KMS-11 (cell line): Measurements from ENCODE around the gene PSTPIP2.
A peak's percentile ranks its signal among the peaks of the same experiment; 100 is the strongest.

Experiments used
- H2AFZ ChIP-seq: fragments of 200-600 bp; sonication (generic); 2 replicates; pipeline ENCODE4 v1.6.1; 2016; ENCODE audit warnings: antibody characterized with exemption, mixed run types, low read depth
- H3K27ac ChIP-seq: fragments of 200-600 bp; sonication (generic); 2 replicates; pipeline ENCODE4 v1.6.1; 2016; ENCODE audit warnings: mild to moderate bottlenecking, mixed run types
- H3K27me3 ChIP-seq: fragments of 200-600 bp; sonication (generic); 2 replicates; pipeline ENCODE4 v1.6.1; 2017; ENCODE audit warnings: mild to moderate bottlenecking, low read depth, mixed run types, moderate library complexity; ENCODE audit not compliant: insufficient read depth
- H3K36me3 ChIP-seq: fragments of 200-600 bp; sonication (generic); 2 replicates; pipeline ENCODE4 v1.6.1; 2017; ENCODE audit warnings: mild to moderate bottlenecking, mixed run types; ENCODE audit not compliant: insufficient read depth
- H3K4me1 ChIP-seq: fragments of 200-600 bp; sonication (generic); 2 replicates; pipeline ENCODE4 v1.6.1; 2016; ENCODE audit warnings: mild to moderate bottlenecking, low read depth, mixed run types; ENCODE audit not compliant: poor library complexity, severe bottlenecking
- H3K4me2 ChIP-seq: fragments of 200-600 bp; sonication (generic); 2 replicates; pipeline ENCODE4 v1.7.0; 2016; ENCODE audit warnings: mild to moderate bottlenecking, mixed run types
- H3K4me3 ChIP-seq: fragments of 200-600 bp; sonication (generic); IDR thresholded peaks from 2 replicates; pipeline ENCODE4 v1.6.1; 2017; ENCODE audit warnings: low read depth, low read length, mixed read lengths; ENCODE audit not compliant: insufficient read depth
- H3K79me2 ChIP-seq: fragments of 200-600 bp; sonication (generic); 2 replicates; pipeline ENCODE4 v1.6.1; 2016; ENCODE audit warnings: low read depth, mixed run types; ENCODE audit not compliant: insufficient read depth
- H3K9ac ChIP-seq: fragments of 200-600 bp; sonication (generic); 2 replicates; pipeline ENCODE4 v1.6.1; 2016; ENCODE audit warnings: mild to moderate bottlenecking, mixed run types
- H4K20me1 ChIP-seq: fragments of 200-600 bp; sonication (generic); 2 replicates; pipeline ENCODE4 v1.6.1; 2016; ENCODE audit warnings: mild to moderate bottlenecking, mixed run types; ENCODE audit not compliant: insufficient read depth
- TF ChIP-seq, protein P1 (sequence below): fragments of 200-600 bp; sonication (generic); conservative IDR thresholded peaks from 2 replicates; pipeline ENCODE4 v1.6.1; 2017; ENCODE audit warnings: low read depth, mild to moderate bottlenecking, antibody characterized with exemption, low read length, moderate library complexity, mixed read lengths

The PSTPIP2 gene

DNA sequence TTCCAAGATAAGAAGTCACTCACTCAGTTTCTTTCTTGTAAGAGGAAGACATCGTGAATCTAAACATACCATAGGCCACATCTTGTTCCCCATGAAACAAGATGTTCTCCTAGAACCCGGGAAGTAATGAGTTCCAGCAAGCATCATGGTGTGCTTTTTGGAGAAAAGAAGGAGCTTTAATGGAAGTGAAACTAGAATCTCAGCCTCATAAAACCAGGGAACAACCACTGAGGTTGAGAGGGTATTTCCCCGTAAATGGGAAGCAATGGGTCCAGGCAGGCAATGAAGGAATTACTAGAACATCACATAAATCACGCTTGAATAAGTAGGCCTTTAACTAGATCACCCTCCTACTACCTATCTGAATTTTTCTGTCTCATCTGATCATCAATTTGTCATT lies 40.3 kb downstream of the PSTPIP2 start:
- Histone ChIP-seq H3K27ac (no peak overlapping the region), H4K20me1 (no peaks in the 10 kb centered on the region), H3K27me3 (no peaks in the 10 kb centered on the region; the same call in 1 of the 2 replicates), H3K9ac (no peak overlapping the region), H3K79me2 (no peaks in the 10 kb centered on the region), H3K36me3 (no peaks in the 10 kb centered on the region), H3K4me3 (no peak overlapping the region), H3K4me2 (no peak overlapping the region), H3K4me1 (no peaks in the 10 kb centered on the region), H2AFZ (no peak overlapping the region)
- TF ChIP-seq, protein P1, sequence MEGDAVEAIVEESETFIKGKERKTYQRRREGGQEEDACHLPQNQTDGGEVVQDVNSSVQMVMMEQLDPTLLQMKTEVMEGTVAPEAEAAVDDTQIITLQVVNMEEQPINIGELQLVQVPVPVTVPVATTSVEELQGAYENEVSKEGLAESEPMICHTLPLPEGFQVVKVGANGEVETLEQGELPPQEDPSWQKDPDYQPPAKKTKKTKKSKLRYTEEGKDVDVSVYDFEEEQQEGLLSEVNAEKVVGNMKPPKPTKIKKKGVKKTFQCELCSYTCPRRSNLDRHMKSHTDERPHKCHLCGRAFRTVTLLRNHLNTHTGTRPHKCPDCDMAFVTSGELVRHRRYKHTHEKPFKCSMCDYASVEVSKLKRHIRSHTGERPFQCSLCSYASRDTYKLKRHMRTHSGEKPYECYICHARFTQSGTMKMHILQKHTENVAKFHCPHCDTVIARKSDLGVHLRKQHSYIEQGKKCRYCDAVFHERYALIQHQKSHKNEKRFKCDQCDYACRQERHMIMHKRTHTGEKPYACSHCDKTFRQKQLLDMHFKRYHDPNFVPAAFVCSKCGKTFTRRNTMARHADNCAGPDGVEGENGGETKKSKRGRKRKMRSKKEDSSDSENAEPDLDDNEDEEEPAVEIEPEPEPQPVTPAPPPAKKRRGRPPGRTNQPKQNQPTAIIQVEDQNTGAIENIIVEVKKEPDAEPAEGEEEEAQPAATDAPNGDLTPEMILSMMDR, result no peak

- H3K27ac ChIP-seq, result no peak overlapping the region
- H3K4me3 ChIP-seq, result no peak overlapping the region
- TF ChIP-seq, protein P1, result no peak
- H4K20me1 ChIP-seq, result no peaks in the 10 kb centered on the region
- H3K36me3 ChIP-seq, result no peaks in the 10 kb centered on the region
- H3K4me1 ChIP-seq, result no peaks in the 10 kb centered on the region
- no peaks in the 10 kb centered on the region for H3K79me2 ChIP-seq
- no peak overlapping the region for H3K9ac ChIP-seq
- H3K4me2 ChIP-seq, result peak overlapping the region; percentile 26; the same call in 1 of the 2 replicates
- peak overlapping the region; percentile 53 for H2AFZ ChIP-seq
- no peaks in the 10 kb centered on the region; the same call in 1 of the 2 replicates for H3K27me3 ChIP-seq
Measured at GRCh38 chr18:46028536-46028891, 43.5 kb downstream of the PSTPIP2 start.

GRCh38 chr18:46019936-46020335 lies 52.1 kb downstream of the PSTPIP2 start:
- Histone ChIP-seq H3K4me2 (no peak overlapping the region), H4K20me1 (no peaks in the 10 kb centered on the region), H3K4me3 (no peak overlapping the region), H3K79me2 (no peaks in the 10 kb centered on the region), H3K27me3 (no peaks in the 10 kb centered on the region), H3K4me1 (no peaks in the 10 kb centered on the region), H3K36me3 (no peaks in the 10 kb centered on the region), H3K27ac (no peak overlapping the region), H3K9ac (no peak overlapping the region), H2AFZ (no peak overlapping the region)
- TF ChIP-seq, protein P1, result no peak

DNA sequence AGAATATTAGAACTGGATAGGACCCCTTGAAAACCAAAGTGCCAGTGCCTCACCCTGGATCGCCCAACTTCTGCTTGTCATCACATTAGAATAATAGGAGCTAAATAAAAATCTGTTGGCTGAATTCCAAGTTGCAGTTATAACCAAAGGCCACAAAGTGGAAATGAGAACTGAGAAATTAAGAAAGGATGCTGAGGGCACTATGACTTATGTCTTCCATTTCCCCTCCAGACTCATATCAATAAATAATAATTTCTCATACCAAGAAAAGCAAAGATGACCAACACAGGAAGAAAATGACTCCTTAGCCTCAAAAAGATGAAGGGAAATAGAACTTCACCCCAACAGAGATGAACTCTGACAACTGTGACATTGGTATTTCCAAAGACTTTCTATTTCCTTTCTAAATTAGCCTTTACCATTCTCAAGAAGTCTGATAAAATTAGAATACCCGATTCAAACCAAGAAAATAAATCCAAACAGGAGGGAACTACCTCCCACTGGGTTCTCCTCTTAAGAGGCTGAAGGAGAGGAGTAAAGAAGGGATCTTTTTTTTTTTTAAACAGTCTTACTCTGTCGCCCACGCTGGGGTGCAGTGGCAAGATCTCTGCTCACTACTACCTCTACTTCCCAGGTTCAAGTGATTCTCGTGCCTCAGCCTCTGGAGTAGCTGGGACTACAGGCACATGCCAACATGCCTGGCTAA lies 58.4 kb downstream of the PSTPIP2 start:
- TF ChIP-seq, protein P1, result no peak
- H3K79me2 ChIP-seq, result no peaks in the 10 kb centered on the region
- H4K20me1 ChIP-seq, result no peaks in the 10 kb centered on the region
- no peak overlapping the region for H3K4me2 ChIP-seq
- no peak overlapping the region for H3K27ac ChIP-seq
- no peak overlapping the region for H2AFZ ChIP-seq
- H3K4me1 ChIP-seq, result no peaks in the 10 kb centered on the region
- H3K36me3 ChIP-seq, result no peaks in the 10 kb centered on the region
- H3K9ac ChIP-seq, result no peak overlapping the region
- no peaks in the 10 kb centered on the region for H3K27me3 ChIP-seq
- H3K4me3 ChIP-seq, result no peak overlapping the region
